ENCODE data around the gene CACNA1C.

CACNA1C gene

DNA sequence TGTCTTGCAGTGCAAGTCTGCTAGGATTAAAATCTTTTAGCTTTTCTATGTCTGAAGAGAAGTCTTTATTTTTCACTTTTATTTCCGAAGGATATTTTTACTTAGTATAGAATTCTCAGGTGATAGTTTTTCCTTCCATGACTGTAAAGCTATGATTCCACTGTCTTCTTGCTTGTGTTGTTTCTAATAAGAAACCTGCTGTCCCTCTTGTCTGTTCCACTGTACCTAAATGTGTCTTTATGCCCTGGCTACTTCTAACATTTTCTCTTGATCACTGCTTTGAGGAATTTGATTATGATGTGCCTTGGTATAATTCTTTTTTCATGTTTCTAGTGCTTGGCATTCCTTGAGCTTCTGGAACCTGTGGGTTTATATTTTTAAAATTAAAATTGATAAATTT is 228.7 kb downstream of the CACNA1C start:
- Histone ChIP-seq H3K9ac (ENCODE audit: low read depth in 1 of 2, low read length in 2 of 2) (no peak overlapping the region), H3K36me3 (ENCODE audit: control insufficient read depth in 1 of 2, insufficient read depth in 2 of 2, low read length in 2 of 2) (no peaks in the 10 kb centered on the region), H3K4me1 (ENCODE audit: control insufficient read depth in 1 of 2, insufficient read depth in 2 of 2, low read length in 2 of 2) (peaks cover 4 to 8% of the 10 kb centered on the region in 2 donors), H3K9me3 (ENCODE audit: control insufficient read depth in 1 of 2, low read length in 2 of 2) (no peaks in the 10 kb centered on the region), H3K4me3 (ENCODE audit: low read depth in 1 of 2, low read length in 2 of 2) (no peak overlapping the region), H3K27ac (ENCODE audit: low read depth, low read length) (no peak overlapping the region), H3K27me3 (ENCODE audit: control insufficient read depth in 1 of 2, insufficient read depth in 2 of 2, low read length in 2 of 2) (no peaks in the 10 kb centered on the region)

GRCh38 chr12:2282318-2282717 is 229.5 kb downstream of the CACNA1C start:
- Histone ChIP-seq H3K36me3 (ENCODE audit: control insufficient read depth in 1 of 2, insufficient read depth in 2 of 2, low read length in 2 of 2) (no peaks in the 10 kb centered on the region), H3K9ac (ENCODE audit: low read depth in 1 of 2, low read length in 2 of 2) (no peak overlapping the region), H3K27me3 (ENCODE audit: control insufficient read depth in 1 of 2, insufficient read depth in 2 of 2, low read length in 2 of 2) (no peaks in the 10 kb centered on the region), H3K27ac (ENCODE audit: low read depth, low read length) (no peak overlapping the region), H3K4me3 (ENCODE audit: low read depth in 1 of 2, low read length in 2 of 2) (no peak overlapping the region), H3K9me3 (ENCODE audit: control insufficient read depth in 1 of 2, low read length in 2 of 2) (no peaks in the 10 kb centered on the region), H3K4me1 (ENCODE audit: control insufficient read depth in 1 of 2, insufficient read depth in 2 of 2, low read length in 2 of 2) (peaks cover 4 to 5% of the 10 kb centered on the region in 2 donors)

DNA sequence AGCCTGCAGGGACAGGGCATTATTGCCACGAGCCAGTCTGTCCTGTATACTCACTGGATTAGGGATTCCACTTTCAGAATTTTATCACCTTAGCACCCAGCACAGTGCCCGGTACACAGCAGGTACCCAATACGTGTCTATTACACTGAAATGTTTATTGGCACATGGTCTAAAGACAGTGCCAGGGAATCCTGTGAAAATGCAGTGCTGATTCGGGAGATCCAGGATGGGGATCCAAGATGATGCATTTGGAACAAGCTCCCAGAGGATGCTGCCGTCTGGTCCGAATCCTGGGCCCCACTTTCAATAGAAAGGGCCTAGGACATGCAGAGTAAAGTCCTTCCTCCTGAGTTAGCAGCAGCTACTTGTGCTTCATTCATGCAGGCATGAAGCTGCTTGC is 230.7 kb downstream of the CACNA1C start:
- Histone ChIP-seq H3K4me3 (ENCODE audit: low read depth in 1 of 2, low read length in 2 of 2) (no peak overlapping the region), H3K27me3 (ENCODE audit: control insufficient read depth in 1 of 2, insufficient read depth in 2 of 2, low read length in 2 of 2) (no peaks in the 10 kb centered on the region), H3K36me3 (ENCODE audit: control insufficient read depth in 1 of 2, insufficient read depth in 2 of 2, low read length in 2 of 2) (no peaks in the 10 kb centered on the region), H3K4me1 (ENCODE audit: control insufficient read depth in 1 of 2, insufficient read depth in 2 of 2, low read length in 2 of 2) (peaks cover 4 to 5% of the 10 kb centered on the region in 2 donors), H3K9ac (ENCODE audit: low read depth in 1 of 2, low read length in 2 of 2) (no peak overlapping the region), H3K9me3 (ENCODE audit: control insufficient read depth in 1 of 2, low read length in 2 of 2) (no peaks in the 10 kb centered on the region), H3K27ac (ENCODE audit: low read depth, low read length) (no peak overlapping the region)

- no peak overlapping the region for H3K9ac ChIP-seq (ENCODE audit: low read depth in 1 of 2, low read length in 2 of 2)
- H3K4me3 ChIP-seq (ENCODE audit: low read depth in 1 of 2, low read length in 2 of 2), result no peak overlapping the region
- peaks cover 4 to 5% of the 10 kb centered on the region in 2 donors for H3K4me1 ChIP-seq (ENCODE audit: control insufficient read depth in 1 of 2, insufficient read depth in 2 of 2, low read length in 2 of 2)
- H3K36me3 ChIP-seq (ENCODE audit: control insufficient read depth in 1 of 2, insufficient read depth in 2 of 2, low read length in 2 of 2), result no peaks in the 10 kb centered on the region
- H3K27ac ChIP-seq (ENCODE audit: low read depth, low read length), result no peak overlapping the region
- H3K27me3 ChIP-seq (ENCODE audit: control insufficient read depth in 1 of 2, insufficient read depth in 2 of 2, low read length in 2 of 2), result no peaks in the 10 kb centered on the region
- H3K9me3 ChIP-seq (ENCODE audit: control insufficient read depth in 1 of 2, low read length in 2 of 2), result no peaks in the 10 kb centered on the region
Measured at GRCh38 chr12:2283916-2284315, 231.1 kb downstream of the CACNA1C start.

DNA sequence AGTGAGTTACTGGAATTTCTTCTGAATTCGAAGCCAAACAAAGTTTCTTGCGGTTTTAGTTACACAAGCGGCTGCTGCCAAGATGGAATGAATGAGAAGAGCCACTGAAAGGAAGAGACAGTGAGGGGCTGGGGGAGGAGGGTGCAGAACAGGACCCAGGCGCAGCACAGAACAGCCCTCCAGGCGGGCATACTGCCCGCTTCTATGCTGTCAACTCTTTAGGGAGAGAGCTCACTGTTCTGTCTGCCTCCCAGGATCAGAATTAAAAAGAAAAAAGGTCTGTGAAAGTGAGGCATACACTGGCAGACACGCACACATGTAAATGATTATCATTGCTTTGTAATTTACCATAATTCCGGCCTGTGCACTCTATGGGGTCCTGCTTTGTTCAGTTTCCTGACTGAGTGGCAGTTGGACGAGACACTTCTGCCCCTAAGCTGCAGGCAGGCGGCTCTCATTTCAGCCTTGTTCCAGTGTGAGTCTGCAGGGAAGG is 231.6 kb downstream of the CACNA1C start:
- peaks cover 4 to 5% of the 10 kb centered on the region in 2 donors for H3K4me1 ChIP-seq (ENCODE audit: control insufficient read depth in 1 of 2, insufficient read depth in 2 of 2, low read length in 2 of 2)
- no peaks in the 10 kb centered on the region for H3K9me3 ChIP-seq (ENCODE audit: control insufficient read depth in 1 of 2, low read length in 2 of 2)
- no peaks in the 10 kb centered on the region for H3K36me3 ChIP-seq (ENCODE audit: control insufficient read depth in 1 of 2, insufficient read depth in 2 of 2, low read length in 2 of 2)
- H3K4me3 ChIP-seq (ENCODE audit: low read depth in 1 of 2, low read length in 2 of 2), result no peak overlapping the region
- no peak overlapping the region for H3K27ac ChIP-seq (ENCODE audit: low read depth, low read length)
- no peaks in the 10 kb centered on the region for H3K27me3 ChIP-seq (ENCODE audit: control insufficient read depth in 1 of 2, insufficient read depth in 2 of 2, low read length in 2 of 2)
- H3K9ac ChIP-seq (ENCODE audit: low read depth in 1 of 2, low read length in 2 of 2), result no peak overlapping the region

DNA sequence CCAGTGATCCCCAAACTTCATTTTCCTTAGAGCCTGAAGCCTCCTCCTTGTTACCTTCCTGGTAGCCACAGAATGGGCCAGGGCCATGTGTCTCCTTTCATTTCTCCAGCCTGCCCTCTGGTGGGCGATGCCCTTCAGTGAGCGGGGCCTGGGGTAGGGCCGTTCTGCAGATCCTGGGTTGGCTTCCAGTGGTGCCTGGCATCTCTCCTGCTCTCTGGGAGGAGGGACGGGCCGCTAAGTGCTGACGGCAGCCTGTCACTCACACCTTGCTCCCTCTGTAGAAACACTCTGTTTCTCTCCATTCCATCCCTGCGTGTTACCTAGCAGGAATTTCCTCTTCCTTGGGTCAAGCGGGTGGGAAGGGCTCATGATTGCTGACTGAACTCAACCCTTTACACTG is 232.1 kb downstream of the CACNA1C start:
- Histone ChIP-seq H3K9me3 (ENCODE audit: control insufficient read depth in 1 of 2, low read length in 2 of 2) (no peaks in the 10 kb centered on the region), H3K27me3 (ENCODE audit: control insufficient read depth in 1 of 2, insufficient read depth in 2 of 2, low read length in 2 of 2) (no peaks in the 10 kb centered on the region), H3K27ac (ENCODE audit: low read depth, low read length) (no peak overlapping the region), H3K36me3 (ENCODE audit: control insufficient read depth in 1 of 2, insufficient read depth in 2 of 2, low read length in 2 of 2) (no peaks in the 10 kb centered on the region), H3K9ac (ENCODE audit: low read depth in 1 of 2, low read length in 2 of 2) (no peak overlapping the region), H3K4me1 (ENCODE audit: control insufficient read depth in 1 of 2, insufficient read depth in 2 of 2, low read length in 2 of 2) (peaks cover 4 to 5% of the 10 kb centered on the region in 2 donors), H3K4me3 (ENCODE audit: low read depth in 1 of 2, low read length in 2 of 2) (no peak overlapping the region)

- H3K9ac ChIP-seq (ENCODE audit: low read depth in 1 of 2, low read length in 2 of 2), result no peak overlapping the region
- no peak overlapping the region for H3K4me3 ChIP-seq (ENCODE audit: low read depth in 1 of 2, low read length in 2 of 2)
- no peaks in the 10 kb centered on the region for H3K36me3 ChIP-seq (ENCODE audit: control insufficient read depth in 1 of 2, insufficient read depth in 2 of 2, low read length in 2 of 2)
- H3K27me3 ChIP-seq (ENCODE audit: control insufficient read depth in 1 of 2, insufficient read depth in 2 of 2, low read length in 2 of 2), result no peaks in the 10 kb centered on the region
- H3K4me1 ChIP-seq (ENCODE audit: control insufficient read depth in 1 of 2, insufficient read depth in 2 of 2, low read length in 2 of 2), result peaks cover 4 to 5% of the 10 kb centered on the region in 2 donors
- no peak overlapping the region for H3K27ac ChIP-seq (ENCODE audit: low read depth, low read length)
- H3K9me3 ChIP-seq (ENCODE audit: control insufficient read depth in 1 of 2, low read length in 2 of 2), result no peaks in the 10 kb centered on the region
Measured at GRCh38 chr12:2285462-2285861, 232.7 kb downstream of the CACNA1C start.

DNA sequence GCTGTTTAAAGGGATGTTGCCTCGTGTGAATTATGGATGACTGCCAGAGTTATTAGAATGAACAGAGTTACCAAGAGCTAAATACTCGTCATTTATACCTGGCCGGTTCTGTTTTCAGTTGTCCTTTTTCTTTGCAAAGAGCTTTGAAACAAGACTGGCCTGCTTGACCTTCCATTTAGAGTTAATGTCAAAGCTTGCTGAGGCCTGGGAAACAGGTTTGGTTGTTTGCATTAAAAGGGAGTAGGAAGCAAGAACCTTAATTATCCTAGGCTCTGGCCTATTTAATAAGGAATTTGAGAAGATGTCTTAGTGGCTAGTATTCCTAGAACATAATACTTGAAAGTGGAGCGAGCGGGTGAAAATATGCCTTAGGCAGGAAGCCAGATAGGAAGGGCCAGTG is 233.3 kb downstream of the CACNA1C start:
- Histone ChIP-seq H3K36me3 (ENCODE audit: control insufficient read depth in 1 of 2, insufficient read depth in 2 of 2, low read length in 2 of 2) (no peaks in the 10 kb centered on the region), H3K27ac (ENCODE audit: low read depth, low read length) (no peak overlapping the region), H3K4me1 (ENCODE audit: control insufficient read depth in 1 of 2, insufficient read depth in 2 of 2, low read length in 2 of 2) (peaks cover 4 to 5% of the 10 kb centered on the region in 2 donors), H3K27me3 (ENCODE audit: control insufficient read depth in 1 of 2, insufficient read depth in 2 of 2, low read length in 2 of 2) (no peaks in the 10 kb centered on the region), H3K4me3 (ENCODE audit: low read depth in 1 of 2, low read length in 2 of 2) (no peak overlapping the region), H3K9me3 (ENCODE audit: control insufficient read depth in 1 of 2, low read length in 2 of 2) (no peaks in the 10 kb centered on the region), H3K9ac (ENCODE audit: low read depth in 1 of 2, low read length in 2 of 2) (no peak overlapping the region)

GRCh38 chr12:2286461-2287131 is 233.8 kb downstream of the CACNA1C start:
- H3K36me3 ChIP-seq (ENCODE audit: control insufficient read depth in 1 of 2, insufficient read depth in 2 of 2, low read length in 2 of 2), result no peaks in the 10 kb centered on the region
- H3K9ac ChIP-seq (ENCODE audit: low read depth in 1 of 2, low read length in 2 of 2), result no peak overlapping the region
- H3K9me3 ChIP-seq (ENCODE audit: control insufficient read depth in 1 of 2, low read length in 2 of 2), result no peaks in the 10 kb centered on the region
- no peak overlapping the region for H3K4me3 ChIP-seq (ENCODE audit: low read depth in 1 of 2, low read length in 2 of 2)
- H3K27ac ChIP-seq (ENCODE audit: low read depth, low read length), result peak overlapping the region; percentile 15
- no peaks in the 10 kb centered on the region for H3K27me3 ChIP-seq (ENCODE audit: control insufficient read depth in 1 of 2, insufficient read depth in 2 of 2, low read length in 2 of 2)
- H3K4me1 ChIP-seq (ENCODE audit: control insufficient read depth in 1 of 2, insufficient read depth in 2 of 2, low read length in 2 of 2), result peaks cover 4 to 5% of the 10 kb centered on the region in 2 donors

DNA sequence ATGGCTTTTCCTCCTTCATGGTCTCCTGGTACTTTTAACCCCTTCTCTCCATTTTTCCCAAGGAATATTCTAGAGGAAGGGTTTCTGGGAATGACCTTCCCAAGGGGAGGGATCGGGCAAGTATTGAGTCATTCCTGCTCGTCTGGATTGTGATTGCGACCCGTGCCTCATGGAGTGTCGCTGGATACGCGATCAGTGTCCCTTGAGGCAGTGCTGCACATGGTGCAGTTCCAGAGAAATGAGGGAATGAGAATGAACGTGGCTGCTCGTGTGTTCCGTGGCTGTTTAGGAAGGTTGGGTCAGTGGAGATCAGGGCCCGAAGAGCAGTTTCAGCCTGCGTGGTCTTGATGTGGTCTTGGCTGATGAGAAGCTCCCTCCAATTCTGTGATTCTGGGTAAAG is 234.4 kb downstream of the CACNA1C start:
- Histone ChIP-seq H3K4me1 (ENCODE audit: control insufficient read depth in 1 of 2, insufficient read depth in 2 of 2, low read length in 2 of 2) (peaks cover 4 to 5% of the 10 kb centered on the region in 2 donors), H3K27ac (ENCODE audit: low read depth, low read length) (no peak overlapping the region), H3K9me3 (ENCODE audit: control insufficient read depth in 1 of 2, low read length in 2 of 2) (no peaks in the 10 kb centered on the region), H3K4me3 (ENCODE audit: low read depth in 1 of 2, low read length in 2 of 2) (no peak overlapping the region), H3K36me3 (ENCODE audit: control insufficient read depth in 1 of 2, insufficient read depth in 2 of 2, low read length in 2 of 2) (no peaks in the 10 kb centered on the region), H3K9ac (ENCODE audit: low read depth in 1 of 2, low read length in 2 of 2) (no peak overlapping the region), H3K27me3 (ENCODE audit: control insufficient read depth in 1 of 2, insufficient read depth in 2 of 2, low read length in 2 of 2) (no peaks in the 10 kb centered on the region)
